ENCODE data around the gene RSL1D1.

GRCh38 chr16:11892761-11893160 lies 41.4 kb upstream of the RSL1D1 start:
- TF ChIP-seq MXI1 (IDR thresholded peaks at IDR 0.05; ENCODE audit: low read depth, low read length) (no peak), EP300 (IDR thresholded peaks at IDR 0.05; ENCODE audit: borderline replicate concordance in 1 of 2, low read depth in 1 of 2, low read length in 1 of 2) (no peak), POLR2AphosphoS5 (IDR thresholded peaks at IDR 0.05; ENCODE audit: low read depth, low read length) (no peak), RAD21 (IDR thresholded peaks at IDR 0.05; ENCODE audit: low read length) (no peak), NFIC (IDR thresholded peaks at IDR 0.05; ENCODE audit: borderline replicate concordance) (no peak), RFX5 (IDR thresholded peaks at IDR 0.05; ENCODE audit: low read length) (no peak), TEAD4 (IDR thresholded peaks at IDR 0.05; ENCODE audit: borderline replicate concordance, insufficient read depth) (no peak), IRF3 (IDR thresholded peaks at IDR 0.05; ENCODE audit: low read depth, low read length) (no peak), PBX3 (IDR thresholded peaks at IDR 0.05) (no peak), YY1 (IDR thresholded peaks at IDR 0.05; ENCODE audit: low read depth) (no peak)
- TF ChIP-seq, protein P1, sequence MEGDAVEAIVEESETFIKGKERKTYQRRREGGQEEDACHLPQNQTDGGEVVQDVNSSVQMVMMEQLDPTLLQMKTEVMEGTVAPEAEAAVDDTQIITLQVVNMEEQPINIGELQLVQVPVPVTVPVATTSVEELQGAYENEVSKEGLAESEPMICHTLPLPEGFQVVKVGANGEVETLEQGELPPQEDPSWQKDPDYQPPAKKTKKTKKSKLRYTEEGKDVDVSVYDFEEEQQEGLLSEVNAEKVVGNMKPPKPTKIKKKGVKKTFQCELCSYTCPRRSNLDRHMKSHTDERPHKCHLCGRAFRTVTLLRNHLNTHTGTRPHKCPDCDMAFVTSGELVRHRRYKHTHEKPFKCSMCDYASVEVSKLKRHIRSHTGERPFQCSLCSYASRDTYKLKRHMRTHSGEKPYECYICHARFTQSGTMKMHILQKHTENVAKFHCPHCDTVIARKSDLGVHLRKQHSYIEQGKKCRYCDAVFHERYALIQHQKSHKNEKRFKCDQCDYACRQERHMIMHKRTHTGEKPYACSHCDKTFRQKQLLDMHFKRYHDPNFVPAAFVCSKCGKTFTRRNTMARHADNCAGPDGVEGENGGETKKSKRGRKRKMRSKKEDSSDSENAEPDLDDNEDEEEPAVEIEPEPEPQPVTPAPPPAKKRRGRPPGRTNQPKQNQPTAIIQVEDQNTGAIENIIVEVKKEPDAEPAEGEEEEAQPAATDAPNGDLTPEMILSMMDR (IDR thresholded peaks at IDR 0.05), result no peak
- TF ChIP-seq, protein P2, sequence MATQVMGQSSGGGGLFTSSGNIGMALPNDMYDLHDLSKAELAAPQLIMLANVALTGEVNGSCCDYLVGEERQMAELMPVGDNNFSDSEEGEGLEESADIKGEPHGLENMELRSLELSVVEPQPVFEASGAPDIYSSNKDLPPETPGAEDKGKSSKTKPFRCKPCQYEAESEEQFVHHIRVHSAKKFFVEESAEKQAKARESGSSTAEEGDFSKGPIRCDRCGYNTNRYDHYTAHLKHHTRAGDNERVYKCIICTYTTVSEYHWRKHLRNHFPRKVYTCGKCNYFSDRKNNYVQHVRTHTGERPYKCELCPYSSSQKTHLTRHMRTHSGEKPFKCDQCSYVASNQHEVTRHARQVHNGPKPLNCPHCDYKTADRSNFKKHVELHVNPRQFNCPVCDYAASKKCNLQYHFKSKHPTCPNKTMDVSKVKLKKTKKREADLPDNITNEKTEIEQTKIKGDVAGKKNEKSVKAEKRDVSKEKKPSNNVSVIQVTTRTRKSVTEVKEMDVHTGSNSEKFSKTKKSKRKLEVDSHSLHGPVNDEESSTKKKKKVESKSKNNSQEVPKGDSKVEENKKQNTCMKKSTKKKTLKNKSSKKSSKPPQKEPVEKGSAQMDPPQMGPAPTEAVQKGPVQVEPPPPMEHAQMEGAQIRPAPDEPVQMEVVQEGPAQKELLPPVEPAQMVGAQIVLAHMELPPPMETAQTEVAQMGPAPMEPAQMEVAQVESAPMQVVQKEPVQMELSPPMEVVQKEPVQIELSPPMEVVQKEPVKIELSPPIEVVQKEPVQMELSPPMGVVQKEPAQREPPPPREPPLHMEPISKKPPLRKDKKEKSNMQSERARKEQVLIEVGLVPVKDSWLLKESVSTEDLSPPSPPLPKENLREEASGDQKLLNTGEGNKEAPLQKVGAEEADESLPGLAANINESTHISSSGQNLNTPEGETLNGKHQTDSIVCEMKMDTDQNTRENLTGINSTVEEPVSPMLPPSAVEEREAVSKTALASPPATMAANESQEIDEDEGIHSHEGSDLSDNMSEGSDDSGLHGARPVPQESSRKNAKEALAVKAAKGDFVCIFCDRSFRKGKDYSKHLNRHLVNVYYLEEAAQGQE (IDR thresholded peaks at IDR 0.05; ENCODE audit: low read depth, low read length), result no peak
